Keratinocyte (primary cell): ENCODE results near the gene NHLRC3. TPM values are rescaled to one million over a fixed set of nuclear protein-coding genes. Genes with fewer than 3 reads are reported as not detected.

Experiments
- DNase-seq: peaks from one replicate; pipeline ENCODE4 v3.0.0-alpha.2; 2011; ENCODE audit warnings: low read depth, missing footprints, low spot score
- FAIRE-seq: peaks from 2 replicates; lab custom pipeline; 2011; peaks lifted over from hg19 to GRCh38; lab: Jason Lieb, UNC
- H2AFZ ChIP-seq: 2 replicates; pipeline ENCODE4 v1.6.0; 2012; ENCODE audit warnings: low read length, control low read depth, inconsistent platforms; ENCODE audit not compliant: control insufficient read depth
- H3K27ac ChIP-seq: 2 replicates; pipeline ENCODE4 v1.5.1; 2011; ENCODE audit warnings: low read length; ENCODE audit not compliant: control insufficient read depth, insufficient read depth
- H3K27me3 ChIP-seq: 3 replicates; pipeline ENCODE4 v1.6.0; 2011; ENCODE audit warnings: low read length; ENCODE audit not compliant: control insufficient read depth, insufficient read depth; ENCODE audit errors: extremely low read depth
- H3K36me3 ChIP-seq, 2 experiments: 2 replicates in 1 of 2; 3 replicates in 1 of 2; pipeline ENCODE4 v1.5.1; 2011; ENCODE audit warnings: low read length in 2 of 2, mild to moderate bottlenecking in 1 of 2; ENCODE audit not compliant: control insufficient read depth in 2 of 2, insufficient read depth in 2 of 2; ENCODE audit errors: extremely low read depth in 1 of 2
- H3K4me1 ChIP-seq: 3 replicates; pipeline ENCODE4 v1.5.1; 2011; ENCODE audit warnings: low read length; ENCODE audit not compliant: control insufficient read depth, insufficient read depth; ENCODE audit errors: extremely low read depth
- H3K4me2 ChIP-seq: 3 replicates; pipeline ENCODE4 v1.6.0; 2011; ENCODE audit warnings: low read depth, low read length; ENCODE audit not compliant: control insufficient read depth, insufficient read depth; ENCODE audit errors: extremely low read depth
- H3K4me3 ChIP-seq, 3 experiments: fragments of 200-600 bp in 1 of 3; sonication (generic) in 1 of 3; 2 replicates in 2 of 3; 3 replicates in 1 of 3; pipeline ENCODE4 v1.5.1; 2011 to 2016; ENCODE audit warnings: low read length in 3 of 3, mild to moderate bottlenecking in 3 of 3, control low read depth in 2 of 3, inconsistent platforms in 1 of 3, low read depth in 1 of 3, mixed read lengths in 1 of 3, mixed run types in 1 of 3, moderate library complexity in 1 of 3; ENCODE audit not compliant: control insufficient read depth in 2 of 3, insufficient read depth in 2 of 3; ENCODE audit errors: extremely low read depth in 1 of 3
- H3K79me2 ChIP-seq: 2 replicates; pipeline ENCODE4 v1.6.0; 2012; ENCODE audit warnings: low read length; ENCODE audit not compliant: control insufficient read depth, insufficient read depth
- H3K9ac ChIP-seq: 3 replicates; pipeline ENCODE4 v1.6.0; 2011; ENCODE audit warnings: low read length; ENCODE audit not compliant: control insufficient read depth, insufficient read depth; ENCODE audit errors: extremely low read depth
- H3K9me1 ChIP-seq: 3 replicates; pipeline ENCODE4 v1.6.0; 2011; ENCODE audit warnings: low read length; ENCODE audit not compliant: control insufficient read depth, insufficient read depth; ENCODE audit errors: extremely low read depth
- H3K9me3 ChIP-seq: 2 replicates; pipeline ENCODE4 v1.5.1; 2012; ENCODE audit warnings: low read depth, low read length; ENCODE audit not compliant: control insufficient read depth
- H4K20me1 ChIP-seq: 3 replicates; pipeline ENCODE4 v1.6.0; 2011; ENCODE audit warnings: low read length; ENCODE audit not compliant: control insufficient read depth, insufficient read depth; ENCODE audit errors: extremely low read depth
- EZH2 ChIP-seq: IDR thresholded peaks from one replicate; pipeline ENCODE4 v1.6.1; 2012; ENCODE audit warnings: inconsistent platforms, mild to moderate bottlenecking, low read length, moderate library complexity
- dilution Hi-C: fragments of 300-500 bp; cut with MboI; formaldehyde crosslinking; loops from one replicate; pipeline ENCODE4 v1.7.0; 2020; ENCODE audit warnings: low sequenced_read_pairs; ENCODE audit not compliant: extremely low pct_ligation_motif_present
- polyA plus RNA-seq, 5 experiments: library from polyadenylated mRNA; depleted of rRNA in 3 of 5; stranded (reverse) in 3 of 5; stranded (forward) in 1 of 5; unstranded in 1 of 5; fragments of >200 nt; gene quantifications; 1 replicate in 1 of 5; 2 replicates in 3 of 5; 3 replicates in 1 of 5; pipeline versions ENCODE4 v1.2.1 to v1.2.3, GENCODE V29; 2011 to 2012; ENCODE audit warnings: missing spikeins in 2 of 5, low read depth in 1 of 5, low replicate concordance in 1 of 5
- TF ChIP-seq, protein P1 (sequence below), 3 experiments: IDR thresholded peaks in 1 of 3; conservative IDR thresholded peaks in 1 of 3; optimal IDR thresholded peaks in 1 of 3; 2 replicates in 2 of 3; 3 replicates in 1 of 3; pipeline versions ENCODE3 to v1.5.1; 2011; ENCODE audit warnings: low read length in 3 of 3, mild to moderate bottlenecking in 3 of 3, moderate library complexity in 2 of 3, control low read depth in 1 of 3, inconsistent platforms in 1 of 3; ENCODE audit not compliant: insufficient read depth in 2 of 3; ENCODE audit errors: extremely low read depth in 1 of 3

NHLRC3 gene
- polyA plus RNA-seq, 1 donor (not counting 4 experiments of a cell fraction or from before 2014, with no cell fraction given) = 9.6 TPM

DNA sequence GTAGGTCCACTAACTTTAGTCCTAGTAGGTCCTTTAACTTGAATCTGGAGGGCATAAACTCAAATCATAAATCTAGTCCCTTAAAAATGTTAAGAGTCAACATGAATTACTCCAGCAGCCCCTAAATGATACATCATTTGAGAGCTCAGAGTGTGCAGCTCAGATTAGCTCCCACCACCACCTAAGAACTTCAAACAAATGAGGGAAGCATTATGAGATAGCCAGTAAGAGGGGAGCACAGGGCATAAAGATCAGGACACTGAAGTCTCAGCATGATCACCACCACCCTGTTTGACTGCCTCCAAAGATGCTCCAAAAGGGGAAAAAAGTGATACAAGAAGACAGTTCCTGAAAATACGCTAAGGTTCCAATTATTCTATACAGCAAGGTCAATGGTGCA is 6.1 kb upstream of the NHLRC3 start:
- Histone ChIP-seq H3K9ac (no peak overlapping the region), H3K79me2 (peaks cover 65% of the 10 kb centered on the region), H4K20me1 (no peaks in the 10 kb centered on the region), H3K4me2 (no peak overlapping the region), H3K4me1 (peaks cover 3% of the 10 kb centered on the region), H3K9me1 (peaks cover 2% of the 10 kb centered on the region), H3K9me3 (no peaks in the 10 kb centered on the region), H3K27ac (no peak overlapping the region), H3K4me3 (no peak overlapping the region), H3K27me3 (no peaks in the 10 kb centered on the region), H3K36me3 (peaks cover 5 to 7% of the 10 kb centered on the region in 2 experiments), H2AFZ (no peak overlapping the region)
- dilution Hi-C loops = no loop called here
- FAIRE-seq (no peak), DNase-seq (no peak)
- TF ChIP-seq EZH2 = no peak
- TF ChIP-seq, protein P1, sequence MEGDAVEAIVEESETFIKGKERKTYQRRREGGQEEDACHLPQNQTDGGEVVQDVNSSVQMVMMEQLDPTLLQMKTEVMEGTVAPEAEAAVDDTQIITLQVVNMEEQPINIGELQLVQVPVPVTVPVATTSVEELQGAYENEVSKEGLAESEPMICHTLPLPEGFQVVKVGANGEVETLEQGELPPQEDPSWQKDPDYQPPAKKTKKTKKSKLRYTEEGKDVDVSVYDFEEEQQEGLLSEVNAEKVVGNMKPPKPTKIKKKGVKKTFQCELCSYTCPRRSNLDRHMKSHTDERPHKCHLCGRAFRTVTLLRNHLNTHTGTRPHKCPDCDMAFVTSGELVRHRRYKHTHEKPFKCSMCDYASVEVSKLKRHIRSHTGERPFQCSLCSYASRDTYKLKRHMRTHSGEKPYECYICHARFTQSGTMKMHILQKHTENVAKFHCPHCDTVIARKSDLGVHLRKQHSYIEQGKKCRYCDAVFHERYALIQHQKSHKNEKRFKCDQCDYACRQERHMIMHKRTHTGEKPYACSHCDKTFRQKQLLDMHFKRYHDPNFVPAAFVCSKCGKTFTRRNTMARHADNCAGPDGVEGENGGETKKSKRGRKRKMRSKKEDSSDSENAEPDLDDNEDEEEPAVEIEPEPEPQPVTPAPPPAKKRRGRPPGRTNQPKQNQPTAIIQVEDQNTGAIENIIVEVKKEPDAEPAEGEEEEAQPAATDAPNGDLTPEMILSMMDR (optimal IDR thresholded peaks at IDR 0.05 in 1 of 3, IDR thresholded peaks at IDR 0.05 in 1 of 3, conservative IDR thresholded peaks at IDR 0.05 in 1 of 3; ENCODE audit: extremely low read depth in 1 of 3, insufficient read depth in 2 of 3, low read length in 3 of 3) = no peak

- Histone ChIP-seq H2AFZ (no peak overlapping the region), H3K9ac (no peak overlapping the region), H3K9me1 (peaks cover 2% of the 10 kb centered on the region), H3K36me3 (peaks cover 1 to 4% of the 10 kb centered on the region in 2 experiments), H4K20me1 (no peaks in the 10 kb centered on the region), H3K4me1 (peaks cover 3% of the 10 kb centered on the region), H3K27me3 (no peaks in the 10 kb centered on the region), H3K79me2 (peaks cover 73% of the 10 kb centered on the region), H3K4me3 (no peak overlapping the region), H3K9me3 (no peaks in the 10 kb centered on the region), H3K27ac (no peak overlapping the region), H3K4me2 (no peak overlapping the region)
- FAIRE-seq (no peak), DNase-seq (no peak)
- TF ChIP-seq, protein P1 (optimal IDR thresholded peaks at IDR 0.05 in 1 of 3, IDR thresholded peaks at IDR 0.05 in 1 of 3, conservative IDR thresholded peaks at IDR 0.05 in 1 of 3; ENCODE audit: extremely low read depth in 1 of 3, insufficient read depth in 2 of 3, low read length in 3 of 3) = no peak
- TF ChIP-seq EZH2 = no peak
- dilution Hi-C loops = no loop called here
Measured at GRCh38 chr13:39034085-39034484, 4.2 kb upstream of the NHLRC3 start.
